Tibial nerve (tissue), 4 donors: ENCODE data around the gene FAM13A. TPM values are rescaled to one million over a fixed set of nuclear protein-coding genes. Genes with fewer than 3 reads are reported as not detected.

Experiments used
- DNase-seq, 2 donors: peaks; one replicate each; pipeline ENCODE4 v3.0.0-alpha.2; 2019; ENCODE audit warnings: low spot score in 2 of 2
- H3K27ac ChIP-seq, 4 donors: fragments of 200-600 bp; sonication (generic) in 3 of 4; one replicate each; pipeline ENCODE4 v1.5.1; 2017 to 2019; ENCODE audit warnings: mild to moderate bottlenecking in 1 of 4
- H3K27me3 ChIP-seq, 2 donors: fragments of 200-600 bp; sonication (generic) in 1 of 2; one replicate each; pipeline versions ENCODE4 v1.5.1 to v1.6.0; 2017 to 2019
- H3K36me3 ChIP-seq, 3 donors: fragments of 200-600 bp; sonication (generic); one replicate each; pipeline ENCODE4 v1.5.1; 2018 to 2019
- H3K4me1 ChIP-seq, 4 donors: fragments of 200-600 bp; sonication (generic) in 3 of 4; one replicate each; pipeline ENCODE4 v1.5.1; 2017 to 2019
- H3K4me3 ChIP-seq, 4 donors: fragments of 200-600 bp; sonication (generic) in 3 of 4; one replicate each; pipeline ENCODE4 v1.5.1; 2017 to 2019; ENCODE audit warnings: mild to moderate bottlenecking in 1 of 4, moderate library complexity in 1 of 4
- H3K9me3 ChIP-seq, 4 donors: fragments of 200-600 bp; sonication (generic) in 3 of 4; one replicate each; pipeline ENCODE4 v1.5.1; 2017 to 2019
- EP300 ChIP-seq, 2 donors: sonication (generic); formaldehyde crosslinking; IDR thresholded peaks; one replicate each; pipeline ENCODE4 v1.6.1; 2017; ENCODE audit warnings: antibody characterized with exemption in 2 of 2, mild to moderate bottlenecking in 1 of 2
- POLR2A ChIP-seq, 2 donors: fragments of 450-650 bp; IDR thresholded peaks; one replicate each; pipeline ENCODE4 v1.6.1; 2017; ENCODE audit warnings: antibody characterized with exemption in 2 of 2, mild to moderate bottlenecking in 2 of 2, moderate library complexity in 2 of 2
- WGBS, 2 donors: methylation state at CpG; one replicate each; pipeline ENCODE4 v1.1.5; 2018; 5-methylcytosine and 5-hydroxymethylcytosine counted together
- total RNA-seq, 4 donors: library from RNA; depleted of rRNA; stranded (reverse); fragments of >200 nt; gene quantifications; one replicate each; pipeline ENCODE4 v1.1.0, GENCODE V29; 2016
- TF ChIP-seq, protein P1 (sequence below), 5 experiments: fragments of 200-600 bp in 3 of 5; fragments of 450-650 bp in 2 of 5; sonication (generic) in 3 of 5; IDR thresholded peaks; one replicate each; pipeline ENCODE4 v1.5.1; 2016 to 2019; ENCODE audit warnings: antibody characterized with exemption in 5 of 5, mild to moderate bottlenecking in 3 of 5, moderate library complexity in 2 of 5

The FAM13A gene
- total RNA-seq: 10 to 100 TPM; 48.8 to 77.6 (median 58.8) TPM

DNA sequence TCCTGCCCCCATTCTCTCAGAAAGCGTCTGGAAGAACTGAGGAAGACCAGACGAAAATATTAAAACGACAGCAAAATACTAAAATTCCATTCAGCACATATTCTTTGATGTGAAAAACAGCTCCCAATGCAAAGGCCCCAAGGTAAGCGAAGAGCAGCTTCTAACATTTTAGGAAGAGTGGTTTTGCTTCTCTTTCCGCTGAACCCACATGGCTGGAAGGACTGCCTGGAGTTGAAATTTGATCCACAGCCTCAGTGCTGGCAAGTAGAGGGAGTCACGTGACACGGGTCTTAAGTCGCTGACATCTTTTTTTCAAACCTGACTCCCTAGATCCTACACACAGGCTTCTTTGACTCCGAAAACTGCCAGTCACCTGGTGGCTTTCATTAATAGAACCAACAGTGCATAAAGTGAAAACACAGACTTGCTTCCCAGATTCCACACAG lies at the start of gene FAM13A:
TSS of gene FAM13A (minus strand) at position 233 of the 446 bp plus-strand sequence. CDS start at position 12, 221 bp downstream.
- H3K27ac ChIP-seq: peak within 1 kb of the TSS; percentile 31 to 84 (median 54)
- H3K27me3 ChIP-seq: no peaks in the 10 kb centered on the region
- peaks cover 0 to 3% (median 0%) of the 10 kb centered on the region in 4 donors for H3K9me3 ChIP-seq
- TF ChIP-seq EP300 (IDR thresholded peaks at IDR 0.05): peak in 1 of 2 donors; percentile 51
- TF ChIP-seq, protein P1, sequence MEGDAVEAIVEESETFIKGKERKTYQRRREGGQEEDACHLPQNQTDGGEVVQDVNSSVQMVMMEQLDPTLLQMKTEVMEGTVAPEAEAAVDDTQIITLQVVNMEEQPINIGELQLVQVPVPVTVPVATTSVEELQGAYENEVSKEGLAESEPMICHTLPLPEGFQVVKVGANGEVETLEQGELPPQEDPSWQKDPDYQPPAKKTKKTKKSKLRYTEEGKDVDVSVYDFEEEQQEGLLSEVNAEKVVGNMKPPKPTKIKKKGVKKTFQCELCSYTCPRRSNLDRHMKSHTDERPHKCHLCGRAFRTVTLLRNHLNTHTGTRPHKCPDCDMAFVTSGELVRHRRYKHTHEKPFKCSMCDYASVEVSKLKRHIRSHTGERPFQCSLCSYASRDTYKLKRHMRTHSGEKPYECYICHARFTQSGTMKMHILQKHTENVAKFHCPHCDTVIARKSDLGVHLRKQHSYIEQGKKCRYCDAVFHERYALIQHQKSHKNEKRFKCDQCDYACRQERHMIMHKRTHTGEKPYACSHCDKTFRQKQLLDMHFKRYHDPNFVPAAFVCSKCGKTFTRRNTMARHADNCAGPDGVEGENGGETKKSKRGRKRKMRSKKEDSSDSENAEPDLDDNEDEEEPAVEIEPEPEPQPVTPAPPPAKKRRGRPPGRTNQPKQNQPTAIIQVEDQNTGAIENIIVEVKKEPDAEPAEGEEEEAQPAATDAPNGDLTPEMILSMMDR (IDR thresholded peaks at IDR 0.05): no peak
- peak in 1 of 2 donors; percentile 32 for TF ChIP-seq POLR2A (IDR thresholded peaks at IDR 0.05)
- peaks cover 0 to 33% (median 0%) of the 10 kb centered on the region in 4 donors for H3K4me1 ChIP-seq
- peak within 1 kb of the TSS; percentile 28 to 55 (median 32) for H3K4me3 ChIP-seq
- no peaks in the 10 kb centered on the region for H3K36me3 ChIP-seq
- DNase-seq: peak; percentile 68 to 92
- WGBS, 2 donors: 3 to 5% methylated on average over 9 of the region's 9 CpGs

DNA sequence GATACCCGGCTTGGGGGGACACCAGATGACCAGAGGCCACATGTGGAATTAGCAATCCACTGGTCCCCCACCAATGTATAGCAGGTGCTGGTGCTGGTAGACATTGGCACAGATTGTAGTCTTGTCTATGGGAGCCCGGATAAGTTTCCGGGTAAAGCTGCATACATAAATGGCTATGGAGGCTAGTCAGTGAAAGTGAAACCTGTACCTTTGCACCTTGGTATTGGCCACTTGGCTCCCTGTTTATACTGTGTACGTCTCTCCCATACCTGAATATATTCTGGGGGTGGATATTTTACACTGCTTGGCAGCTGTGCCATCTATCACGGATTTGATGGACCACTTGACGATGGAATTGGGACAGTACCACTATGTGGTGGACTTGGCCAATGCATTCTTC lies 48.7 kb upstream of the FAM13A start:
- 97 to 99% methylated on average over 6 of the region's 6 CpGs for WGBS, 2 donors
- peaks cover 0 to 9% (median 2%) of the 10 kb centered on the region in 4 donors for H3K4me1 ChIP-seq
- TF ChIP-seq EP300 (IDR thresholded peaks at IDR 0.05) (no peak), POLR2A (IDR thresholded peaks at IDR 0.05) (no peak)
- TF ChIP-seq, protein P1 (IDR thresholded peaks at IDR 0.05): no peak
- no peaks in the 10 kb centered on the region for H3K9me3 ChIP-seq
- H3K27ac ChIP-seq: no peak overlapping the region
- H3K27me3 ChIP-seq: no peaks in the 10 kb centered on the region
- H3K4me3 ChIP-seq: no peak overlapping the region
- no peaks in the 10 kb centered on the region for H3K36me3 ChIP-seq
- no peak for DNase-seq

DNA sequence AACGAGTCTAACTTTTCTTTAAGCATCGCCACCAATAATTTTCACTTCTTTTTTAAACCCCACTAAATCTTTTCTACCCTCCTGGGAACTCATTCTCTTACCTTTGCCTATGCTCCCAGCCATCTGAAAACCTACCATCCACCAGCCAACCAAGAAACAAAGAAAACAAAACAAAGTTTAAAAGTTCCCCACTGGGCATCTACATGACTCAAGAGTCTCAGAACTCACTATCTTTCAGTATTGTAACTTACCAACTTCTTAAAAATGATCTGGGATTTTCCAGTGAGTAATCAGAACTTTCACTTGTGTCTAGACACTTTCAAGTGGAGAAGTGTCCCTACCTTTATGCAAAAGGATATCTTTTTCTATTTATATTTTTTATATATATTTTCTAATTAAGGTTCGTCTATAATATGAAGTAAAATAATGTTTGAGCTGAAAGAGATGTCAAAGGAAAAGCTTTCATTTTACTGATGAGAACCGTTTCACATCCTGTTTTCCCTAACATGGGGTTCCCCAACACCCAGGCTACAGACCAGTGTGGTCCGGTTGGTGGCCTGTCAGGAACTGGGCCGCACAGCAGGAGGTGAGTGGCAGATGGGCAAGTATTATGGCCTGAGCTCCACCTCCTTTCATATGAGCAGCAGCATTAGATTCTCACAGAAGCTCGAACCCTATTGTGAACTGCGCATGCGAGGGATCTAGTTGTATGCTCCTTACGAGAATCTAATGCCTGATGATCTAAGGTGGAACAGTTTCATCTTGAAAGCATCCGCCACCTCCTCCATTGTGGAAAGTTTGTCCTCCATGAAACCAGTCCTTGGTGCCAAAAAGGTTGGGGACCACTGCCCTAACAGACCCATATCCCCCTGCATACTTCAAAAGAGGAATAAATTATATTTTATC lies 44.5 kb upstream of the FAM13A start:
- no peak overlapping the region for H3K4me3 ChIP-seq
- TF ChIP-seq EP300 (IDR thresholded peaks at IDR 0.05): no peak
- no peak for TF ChIP-seq POLR2A (IDR thresholded peaks at IDR 0.05)
- TF ChIP-seq, protein P1 (IDR thresholded peaks at IDR 0.05): no peak
- no peak for DNase-seq

DNA sequence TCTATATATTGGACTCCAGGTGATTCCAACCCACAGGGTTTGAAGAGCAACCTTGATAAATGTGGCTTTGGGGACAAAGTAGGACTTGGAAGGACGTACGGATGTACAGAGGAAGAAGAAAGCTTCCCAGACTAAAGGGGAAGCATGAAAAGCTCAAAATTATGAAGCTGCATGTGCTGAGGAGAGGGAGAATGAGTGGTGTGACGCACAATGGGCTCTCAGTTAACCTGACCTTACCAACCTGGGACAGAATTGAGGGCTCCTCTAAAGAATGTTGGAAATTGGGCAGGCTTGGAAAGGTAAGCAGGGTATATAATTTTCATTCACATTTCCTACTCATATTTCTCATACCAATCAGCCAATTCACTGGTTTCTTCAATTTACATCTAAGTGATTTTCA lies 43.9 kb upstream of the FAM13A start:
- H3K27me3 ChIP-seq: no peaks in the 10 kb centered on the region
- no peak overlapping the region for H3K4me3 ChIP-seq
- TF ChIP-seq POLR2A (IDR thresholded peaks at IDR 0.05) (no peak), EP300 (IDR thresholded peaks at IDR 0.05) (no peak)
- TF ChIP-seq, protein P1 (IDR thresholded peaks at IDR 0.05): no peak
- H3K4me1 ChIP-seq: no peaks in the 10 kb centered on the region
- no peaks in the 10 kb centered on the region for H3K36me3 ChIP-seq
- H3K9me3 ChIP-seq: no peaks in the 10 kb centered on the region
- H3K27ac ChIP-seq: no peak overlapping the region
- 79 to 80% methylated on average over 3 of the region's 3 CpGs for WGBS, 2 donors
- DNase-seq: no peak

More for the DNA sequence above, 44.5 kb upstream of the FAM13A start:
- no peaks in the 10 kb centered on the region for H3K4me1 ChIP-seq
- no peak overlapping the region for H3K27ac ChIP-seq
- no peaks in the 10 kb centered on the region for H3K27me3 ChIP-seq
- WGBS, 2 donors: 88 to 91% methylated on average over 11 of the region's 11 CpGs
- H3K36me3 ChIP-seq: no peaks in the 10 kb centered on the region
- no peaks in the 10 kb centered on the region for H3K9me3 ChIP-seq

DNA sequence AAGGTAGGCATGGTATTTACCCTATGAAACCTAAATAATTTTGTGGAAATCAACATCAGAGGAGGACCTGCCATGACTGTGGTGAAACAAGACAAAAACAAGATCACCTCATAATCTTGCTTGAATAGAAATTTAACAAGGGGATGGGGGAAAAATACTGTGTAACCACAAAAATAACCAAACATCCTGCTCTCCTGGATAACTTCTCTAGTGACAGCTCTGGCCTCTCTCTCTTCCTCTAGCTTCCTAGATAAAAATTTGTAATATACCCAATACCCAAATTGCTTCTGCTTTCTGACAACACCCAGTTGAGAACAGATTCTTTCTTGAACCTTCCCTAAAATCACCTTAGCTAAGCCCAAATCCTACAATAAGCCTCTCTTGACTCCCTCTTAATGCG lies 42.5 kb upstream of the FAM13A start:
- Histone ChIP-seq H3K27me3 (no peaks in the 10 kb centered on the region), H3K4me3 (no peak overlapping the region), H3K27ac (no peak overlapping the region), H3K36me3 (no peaks in the 10 kb centered on the region), H3K4me1 (no peaks in the 10 kb centered on the region), H3K9me3 (no peaks in the 10 kb centered on the region)
- WGBS, 2 donors: 93 to 100% methylated on average over 1 of the region's 1 CpG
- DNase-seq: no peak
- TF ChIP-seq EP300 (IDR thresholded peaks at IDR 0.05) (no peak), POLR2A (IDR thresholded peaks at IDR 0.05) (no peak)
- TF ChIP-seq, protein P1 (IDR thresholded peaks at IDR 0.05): no peak
